ENCODE data around the gene RBFOX2.

RBFOX2 gene

GRCh38 chr22:35726398-35726797 is 302.2 kb downstream of the RBFOX2 start:
- TF ChIP-seq MAX (IDR thresholded peaks at IDR 0.05) (no peak), ZBTB7A (IDR thresholded peaks at IDR 0.05; ENCODE audit: low read depth) (no peak), USF1 (IDR thresholded peaks at IDR 0.05) (no peak), CEBPB (IDR thresholded peaks at IDR 0.05) (no peak), RAD21 (IDR thresholded peaks at IDR 0.05; ENCODE audit: low read depth) (no peak), TAF1 (IDR thresholded peaks at IDR 0.05; ENCODE audit: low read depth) (no peak)

GRCh38 chr22:35725521-35725920 is 303.1 kb downstream of the RBFOX2 start:
- no peak for TF ChIP-seq FOXM1 (IDR thresholded peaks at IDR 0.05; ENCODE audit: borderline replicate concordance, low read depth)

GRCh38 chr22:35721960-35722359 is 306.7 kb downstream of the RBFOX2 start:
- TF ChIP-seq EP300 (IDR thresholded peaks at IDR 0.05; ENCODE audit: borderline replicate concordance) (no peak), EGR1 (IDR thresholded peaks at IDR 0.05) (no peak), CEBPB (IDR thresholded peaks at IDR 0.05) (no peak), TCF12 (IDR thresholded peaks at IDR 0.05; ENCODE audit: low read depth) (no peak), YY1 (IDR thresholded peaks at IDR 0.05; ENCODE audit: low read depth) (no peak), FOXM1 (IDR thresholded peaks at IDR 0.05; ENCODE audit: borderline replicate concordance, low read depth) (no peak)

- no peak for TF ChIP-seq FOXM1 (IDR thresholded peaks at IDR 0.05; ENCODE audit: borderline replicate concordance, low read depth)
- no peak for TF ChIP-seq CEBPB (IDR thresholded peaks at IDR 0.05)
- TF ChIP-seq CREB1 (IDR thresholded peaks at IDR 0.05; ENCODE audit: low read depth), result no peak
- TF ChIP-seq EGR1 (IDR thresholded peaks at IDR 0.05), result no peak
Observed at GRCh38 chr22:35719212-35719875, 309.3 kb downstream of the RBFOX2 start.

- no peak for TF ChIP-seq TCF12 (IDR thresholded peaks at IDR 0.05; ENCODE audit: low read depth)
- no peak for TF ChIP-seq USF1 (IDR thresholded peaks at IDR 0.05)
Observed at GRCh38 chr22:35717572-35717971, 311.1 kb downstream of the RBFOX2 start, which contains the start of gene APOL5. TSS of gene APOL5 (plus strand) at chr22:35717872. CDS start at chr22:35717872, 0 bp downstream.

- TF ChIP-seq CREB1 (IDR thresholded peaks at IDR 0.05; ENCODE audit: low read depth) (no peak), FOXM1 (IDR thresholded peaks at IDR 0.05; ENCODE audit: borderline replicate concordance, low read depth) (no peak), CEBPB (IDR thresholded peaks at IDR 0.05) (no peak), TCF12 (IDR thresholded peaks at IDR 0.05; ENCODE audit: low read depth) (no peak), RAD21 (IDR thresholded peaks at IDR 0.05; ENCODE audit: low read depth) (peak; percentile 39; the same call in 1 of the 2 replicates), EP300 (IDR thresholded peaks at IDR 0.05; ENCODE audit: borderline replicate concordance) (no peak), YY1 (IDR thresholded peaks at IDR 0.05; ENCODE audit: low read depth) (peak; percentile 66), EGR1 (IDR thresholded peaks at IDR 0.05) (no peak)
Observed at GRCh38 chr22:35712672-35713071, 316.0 kb downstream of the RBFOX2 start.

GRCh38 chr22:35711336-35711735 is 317.3 kb downstream of the RBFOX2 start:
- TF ChIP-seq MAX (IDR thresholded peaks at IDR 0.05), result no peak
- TF ChIP-seq TAF1 (IDR thresholded peaks at IDR 0.05; ENCODE audit: low read depth), result no peak
- no peak for TF ChIP-seq REST (IDR thresholded peaks at IDR 0.05; ENCODE audit: low read depth)
- no peak for TF ChIP-seq TCF12 (IDR thresholded peaks at IDR 0.05; ENCODE audit: low read depth)
- no peak for TF ChIP-seq CREB1 (IDR thresholded peaks at IDR 0.05; ENCODE audit: low read depth)
- no peak for TF ChIP-seq RAD21 (IDR thresholded peaks at IDR 0.05; ENCODE audit: low read depth)
- no peak for TF ChIP-seq YY1 (IDR thresholded peaks at IDR 0.05; ENCODE audit: low read depth)
- TF ChIP-seq CEBPB (IDR thresholded peaks at IDR 0.05), result no peak
- no peak for TF ChIP-seq TEAD4 (IDR thresholded peaks at IDR 0.05)
- no peak for TF ChIP-seq FOXM1 (IDR thresholded peaks at IDR 0.05; ENCODE audit: borderline replicate concordance, low read depth)
- no peak for TF ChIP-seq ZBTB7A (IDR thresholded peaks at IDR 0.05; ENCODE audit: low read depth)
- TF ChIP-seq NFIC (IDR thresholded peaks at IDR 0.05), result no peak
- no peak for TF ChIP-seq USF1 (IDR thresholded peaks at IDR 0.05)
- no peak for TF ChIP-seq EGR1 (IDR thresholded peaks at IDR 0.05)
- TF ChIP-seq EP300 (IDR thresholded peaks at IDR 0.05; ENCODE audit: borderline replicate concordance), result no peak

GRCh38 chr22:35708917-35709316 is 319.7 kb downstream of the RBFOX2 start:
- no peak for TF ChIP-seq TCF12 (IDR thresholded peaks at IDR 0.05; ENCODE audit: low read depth)
- TF ChIP-seq NFIC (IDR thresholded peaks at IDR 0.05), result no peak
- TF ChIP-seq FOXM1 (IDR thresholded peaks at IDR 0.05; ENCODE audit: borderline replicate concordance, low read depth), result no peak

Measured in Ishikawa (cell line).